Suprapubic skin (tissue), 4 donors: ENCODE results near the gene GNG4. TPM values are rescaled to one million over a fixed set of nuclear protein-coding genes. Genes with fewer than 3 reads are reported as not detected.
"Not testable (repeated sequence)": the region's sequence is repeated elsewhere in the genome, so short reads cannot be mapped to it uniquely, and the experiment has no call there.

ENCODE experiments used
- DNase-seq, 2 donors: peaks; one replicate each; pipeline ENCODE4 v3.0.0-alpha.2; 2019; ENCODE audit warnings: low spot score in 2 of 2
- H3K27ac ChIP-seq: fragments of 200-600 bp; sonication (generic); one replicate; pipeline ENCODE4 v1.5.1; 2019
- H3K27me3 ChIP-seq: fragments of 200-600 bp; sonication (generic); one replicate; pipeline ENCODE4 v1.5.1; 2019
- H3K36me3 ChIP-seq: fragments of 200-600 bp; sonication (generic); one replicate; pipeline ENCODE4 v1.5.1; 2019
- H3K4me1 ChIP-seq: fragments of 200-600 bp; sonication (generic); one replicate; pipeline ENCODE4 v1.5.1; 2019
- H3K4me3 ChIP-seq: fragments of 200-600 bp; sonication (generic); one replicate; pipeline ENCODE4 v1.5.1; 2019; ENCODE audit warnings: mild to moderate bottlenecking
- H3K9me3 ChIP-seq: fragments of 200-600 bp; sonication (generic); one replicate; pipeline ENCODE4 v1.5.1; 2019
- EP300 ChIP-seq: sonication (generic); formaldehyde crosslinking; IDR thresholded peaks from one replicate; pipeline ENCODE4 v1.6.1; 2017; ENCODE audit warnings: antibody characterized with exemption
- POLR2A ChIP-seq, 2 donors: fragments of 450-650 bp; IDR thresholded peaks; one replicate each; pipeline ENCODE4 v1.6.1; 2017; ENCODE audit warnings: antibody characterized with exemption in 2 of 2, mild to moderate bottlenecking in 2 of 2, moderate library complexity in 2 of 2
- POLR2AphosphoS5 ChIP-seq, 3 donors: sonication (generic); formaldehyde crosslinking; IDR thresholded peaks; one replicate each; pipeline ENCODE4 v1.6.1; 2017; ENCODE audit warnings: antibody characterized with exemption in 3 of 3
- WGBS: methylation state at CpG from one replicate; pipeline ENCODE4 v1.1.5; 2018; 5-methylcytosine and 5-hydroxymethylcytosine counted together
- total RNA-seq, 4 donors: library from RNA; depleted of rRNA; stranded (reverse); fragments of >200 nt; gene quantifications; one replicate each; pipeline ENCODE4 v1.1.0, GENCODE V29; 2016
- TF ChIP-seq, protein P1 (sequence below), 2 donors: fragments of 200-600 bp in 1 of 2; fragments of 450-650 bp in 1 of 2; sonication (generic) in 1 of 2; IDR thresholded peaks; one replicate each; pipeline ENCODE4 v1.5.1; 2016 to 2019; ENCODE audit warnings: antibody characterized with exemption in 2 of 2, mild to moderate bottlenecking in 1 of 2, moderate library complexity in 1 of 2

Gene GNG4
- total RNA-seq, 4 donors from 2014 or later: 0.13 to 0.76 (median 0.72) TPM; not detected in 1

DNA sequence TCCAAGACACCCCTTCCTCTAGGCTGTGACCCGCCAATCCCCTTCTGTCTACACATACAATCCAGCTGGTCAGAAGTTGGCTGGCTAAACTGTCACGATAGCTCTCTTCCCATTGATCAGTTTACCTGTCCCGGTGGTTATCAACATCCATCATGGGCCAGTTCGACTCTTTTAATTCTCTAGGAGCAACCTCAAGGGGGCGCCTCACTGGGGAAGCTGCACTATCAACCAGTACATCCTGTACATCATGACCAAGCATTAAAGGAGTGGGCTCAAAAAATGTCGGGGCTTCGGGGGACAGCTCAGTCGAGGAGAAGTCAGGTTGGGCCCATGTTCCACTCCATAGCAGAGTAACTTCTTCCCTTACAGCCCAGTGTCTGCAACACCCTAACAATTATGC is 92.1 kb downstream of the GNG4 start:
- Histone ChIP-seq H3K4me1 (no peaks in the 10 kb centered on the region), H3K36me3 (no peaks in the 10 kb centered on the region), H3K27ac (no peak overlapping the region), H3K9me3 (no peaks in the 10 kb centered on the region), H3K27me3 (no peaks in the 10 kb centered on the region), H3K4me3 (no peak overlapping the region)
- no peak for DNase-seq
- 88% methylated on average over 8 of the region's 8 CpGs for WGBS
- TF ChIP-seq POLR2AphosphoS5 (IDR thresholded peaks at IDR 0.05) (no peak), POLR2A (IDR thresholded peaks at IDR 0.05) (no peak), EP300 (no peak)
- TF ChIP-seq, protein P1, sequence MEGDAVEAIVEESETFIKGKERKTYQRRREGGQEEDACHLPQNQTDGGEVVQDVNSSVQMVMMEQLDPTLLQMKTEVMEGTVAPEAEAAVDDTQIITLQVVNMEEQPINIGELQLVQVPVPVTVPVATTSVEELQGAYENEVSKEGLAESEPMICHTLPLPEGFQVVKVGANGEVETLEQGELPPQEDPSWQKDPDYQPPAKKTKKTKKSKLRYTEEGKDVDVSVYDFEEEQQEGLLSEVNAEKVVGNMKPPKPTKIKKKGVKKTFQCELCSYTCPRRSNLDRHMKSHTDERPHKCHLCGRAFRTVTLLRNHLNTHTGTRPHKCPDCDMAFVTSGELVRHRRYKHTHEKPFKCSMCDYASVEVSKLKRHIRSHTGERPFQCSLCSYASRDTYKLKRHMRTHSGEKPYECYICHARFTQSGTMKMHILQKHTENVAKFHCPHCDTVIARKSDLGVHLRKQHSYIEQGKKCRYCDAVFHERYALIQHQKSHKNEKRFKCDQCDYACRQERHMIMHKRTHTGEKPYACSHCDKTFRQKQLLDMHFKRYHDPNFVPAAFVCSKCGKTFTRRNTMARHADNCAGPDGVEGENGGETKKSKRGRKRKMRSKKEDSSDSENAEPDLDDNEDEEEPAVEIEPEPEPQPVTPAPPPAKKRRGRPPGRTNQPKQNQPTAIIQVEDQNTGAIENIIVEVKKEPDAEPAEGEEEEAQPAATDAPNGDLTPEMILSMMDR (IDR thresholded peaks at IDR 0.05): no peak

DNA sequence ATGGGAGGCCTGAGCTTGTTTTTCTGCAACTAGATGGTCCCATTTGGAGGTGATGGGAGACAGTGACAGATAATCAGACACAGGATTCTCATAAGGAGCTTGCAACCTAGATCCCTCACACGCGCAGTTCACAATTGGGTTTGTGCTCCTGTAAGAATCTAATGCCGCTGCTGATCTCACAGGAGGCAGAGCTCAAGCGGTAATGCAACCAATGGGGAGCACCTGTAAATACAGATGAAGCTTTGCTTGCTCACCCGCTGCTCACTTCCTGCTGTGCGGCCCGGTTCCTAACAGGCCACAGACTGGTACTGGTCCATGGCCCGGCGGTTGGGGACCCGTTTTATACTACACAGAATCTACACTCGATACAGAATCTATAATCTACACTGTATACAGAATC is 92.8 kb downstream of the GNG4 start:
- 96% methylated on average over 10 of the region's 11 CpGs for WGBS
- no peaks in the 10 kb centered on the region for H3K36me3 ChIP-seq
- H3K27ac ChIP-seq: no peak overlapping the region
- no peak for TF ChIP-seq POLR2A (IDR thresholded peaks at IDR 0.05)
- no peak for TF ChIP-seq POLR2AphosphoS5 (IDR thresholded peaks at IDR 0.05)
- TF ChIP-seq, protein P1 (IDR thresholded peaks at IDR 0.05): no peak
- no peak for TF ChIP-seq EP300
- no peak overlapping the region for H3K4me3 ChIP-seq
- DNase-seq: no peak
- no peaks in the 10 kb centered on the region for H3K27me3 ChIP-seq
- H3K4me1 ChIP-seq: no peaks in the 10 kb centered on the region
- H3K9me3 ChIP-seq: no peaks in the 10 kb centered on the region

DNA sequence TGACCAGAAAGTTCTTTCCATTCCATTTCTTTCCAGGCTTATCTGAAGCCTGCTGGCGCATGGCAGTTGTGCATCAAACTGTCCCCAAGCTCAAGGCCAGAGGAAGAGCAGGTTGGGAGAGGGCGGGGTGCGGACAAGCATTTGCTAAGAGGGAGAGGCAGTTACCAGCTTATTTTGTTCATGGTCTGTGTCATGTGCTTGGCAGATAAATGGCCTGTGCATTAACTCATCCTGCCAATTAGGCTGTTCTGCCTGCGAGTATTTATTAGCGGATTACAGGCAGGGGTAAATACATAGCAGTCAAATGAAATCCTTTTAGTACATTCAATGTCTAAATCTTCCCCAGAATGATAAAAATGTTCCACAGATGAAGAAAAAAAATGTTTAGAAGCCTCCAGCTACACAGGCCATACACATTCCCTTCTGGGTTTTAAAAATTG is 96.5 kb downstream of the GNG4 start:
- Histone ChIP-seq H3K4me3 (no peak overlapping the region), H3K9me3 (no peaks in the 10 kb centered on the region), H3K27ac (no peak overlapping the region), H3K36me3 (no peaks in the 10 kb centered on the region), H3K4me1 (no peaks in the 10 kb centered on the region), H3K27me3 (no peaks in the 10 kb centered on the region)
- no peak for TF ChIP-seq POLR2A (IDR thresholded peaks at IDR 0.05)
- no peak for TF ChIP-seq EP300
- TF ChIP-seq, protein P1 (IDR thresholded peaks at IDR 0.05): no peak
- TF ChIP-seq POLR2AphosphoS5 (IDR thresholded peaks at IDR 0.05): no peak
- 62% methylated on average over 5 of the region's 5 CpGs for WGBS
- DNase-seq: no peak

- no peak for DNase-seq
- no peaks in the 10 kb centered on the region for H3K9me3 ChIP-seq
- 86% methylated on average over 10 of the region's 10 CpGs for WGBS
- TF ChIP-seq, protein P1 (IDR thresholded peaks at IDR 0.05): no peak
- TF ChIP-seq EP300 (no peak), POLR2A (IDR thresholded peaks at IDR 0.05) (no peak), POLR2AphosphoS5 (IDR thresholded peaks at IDR 0.05) (no peak)
- H3K4me1 ChIP-seq: no peaks in the 10 kb centered on the region
- no peaks in the 10 kb centered on the region for H3K36me3 ChIP-seq
- no peak overlapping the region for H3K27ac ChIP-seq
- H3K27me3 ChIP-seq: no peaks in the 10 kb centered on the region
- H3K4me3 ChIP-seq: no peak overlapping the region
These were observed 97.4 kb downstream of the GNG4 start for GRCh38 chr1:235552146-235552716.

DNA sequence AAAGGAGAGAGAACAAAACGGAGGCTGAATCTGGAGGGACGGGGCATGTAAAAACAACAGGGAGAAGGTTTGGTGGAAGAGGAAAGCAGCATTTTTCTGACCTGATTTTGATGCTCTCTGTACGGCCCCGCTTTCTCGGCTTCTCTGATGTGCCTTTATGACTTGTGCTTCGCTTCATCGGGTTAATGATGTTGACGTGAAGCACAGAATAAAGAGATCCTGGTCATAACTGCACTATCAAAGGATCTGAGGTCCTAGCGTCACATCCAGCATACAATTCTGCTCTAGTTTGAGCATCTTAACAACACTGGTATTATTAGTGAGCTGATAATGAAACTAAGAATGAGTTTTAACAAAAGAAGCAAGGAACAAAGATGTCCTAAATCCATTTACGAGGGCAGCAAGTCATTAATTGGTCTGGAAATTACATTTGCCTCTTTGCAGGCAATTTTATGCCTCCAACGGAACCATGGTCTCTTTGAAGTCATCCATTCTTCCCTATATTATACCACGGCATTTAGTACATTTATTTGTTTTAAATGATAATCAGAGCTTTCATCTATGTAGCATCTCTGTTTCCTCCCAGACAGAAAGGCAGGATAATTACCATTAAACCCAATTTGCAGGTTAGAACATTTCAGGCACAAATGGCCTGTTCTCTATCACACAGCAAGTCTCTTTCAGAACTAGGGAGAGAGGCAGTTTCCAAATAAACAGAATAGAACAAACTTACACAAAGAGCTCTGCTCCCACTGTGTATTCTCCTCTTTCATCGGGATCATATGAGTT is 100.0 kb downstream of the GNG4 start:
- 65% methylated on average over 13 of the region's 13 CpGs for whole genome bisulfite sequencing

DNA sequence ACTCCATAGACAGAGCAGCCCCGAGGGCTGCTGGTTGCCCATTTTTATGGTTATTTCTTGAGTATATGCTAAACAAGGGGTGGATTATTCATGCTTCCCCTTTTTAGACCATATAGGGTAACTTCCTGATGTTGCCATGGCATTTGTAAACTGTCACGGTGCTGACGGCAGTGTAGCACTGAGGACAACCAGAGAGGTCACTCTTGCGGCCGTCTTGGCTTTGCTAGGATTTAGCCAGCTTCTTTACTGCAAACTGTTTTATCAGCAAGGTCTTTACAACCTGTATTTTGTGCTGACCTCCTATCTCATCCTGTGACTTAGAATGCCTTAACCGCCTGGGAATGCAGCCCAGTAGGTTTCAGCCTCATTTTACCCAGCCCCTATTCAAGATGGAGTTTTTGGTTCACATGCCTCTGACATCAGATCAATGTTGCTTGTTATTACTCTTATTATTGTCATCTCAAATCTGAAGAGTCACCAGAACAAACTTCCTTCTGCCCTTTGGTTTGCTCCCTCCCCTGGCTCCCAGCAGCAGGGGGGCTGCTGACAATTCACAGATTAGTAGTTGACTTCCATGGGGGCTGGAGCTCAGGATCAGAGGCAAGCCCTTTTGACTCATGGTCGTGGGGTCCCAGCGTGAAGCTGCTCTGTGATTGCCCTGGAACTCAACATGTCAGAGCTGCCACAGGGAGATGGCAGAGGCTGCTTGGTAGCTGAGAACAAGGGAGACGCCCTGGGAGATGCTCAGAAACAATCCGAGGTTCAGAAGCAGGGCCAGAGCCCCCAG is 103.0 kb downstream of the GNG4 start:
- H3K4me1 ChIP-seq, H3K27me3 ChIP-seq, H3K36me3 ChIP-seq, H3K27ac ChIP-seq, H3K4me3 ChIP-seq, H3K9me3 ChIP-seq, DNase-seq: not testable (repeated sequence)
- WGBS: 62% methylated on average over 8 of the region's 10 CpGs

More for the DNA sequence above, 100.0 kb downstream of the GNG4 start:
- H3K9me3 ChIP-seq: no peaks in the 10 kb centered on the region
- H3K4me3 ChIP-seq: no peak overlapping the region
- no peak overlapping the region for H3K27ac ChIP-seq
- H3K4me1 ChIP-seq: no peaks in the 10 kb centered on the region
- TF ChIP-seq EP300: no peak
- TF ChIP-seq, protein P1 (IDR thresholded peaks at IDR 0.05): no peak
- no peak for TF ChIP-seq POLR2AphosphoS5 (IDR thresholded peaks at IDR 0.05)
- no peak for TF ChIP-seq POLR2A (IDR thresholded peaks at IDR 0.05)
- H3K27me3 ChIP-seq: peaks cover 4% of the 10 kb centered on the region
- DNase-seq: no peak
- no peaks in the 10 kb centered on the region for H3K36me3 ChIP-seq
